ENCODE measurements around the gene FRMD1. TPM values are rescaled to one million over a fixed set of nuclear protein-coding genes. Genes with fewer than 3 reads are reported as not detected.
A peak's percentile ranks its signal among the peaks of the same experiment; 100 is the strongest.

FRMD1 gene
- total RNA-seq, 6 experiments from 2014 or later: 0.07 to 0.23 (median 0.12) TPM; not detected in 1

- intact Hi-C loops (cut with DNase I): no loop called here
- H3K9me3 ChIP-seq: peaks cover 0 to 4% (median 0%) of the 10 kb centered on the region in 4 donors
- DNase-seq (no peak), ATAC-seq (peak in 2 of 4 donors; percentile 32 to 69)
- no peak overlapping the region for H3K27ac ChIP-seq
- no peaks in the 10 kb centered on the region for H3K27me3 ChIP-seq
- no peaks in the 10 kb centered on the region for H3K36me3 ChIP-seq
- TF ChIP-seq POLR2A (IDR thresholded peaks at IDR 0.05): no peak
- TF ChIP-seq, protein P1, sequence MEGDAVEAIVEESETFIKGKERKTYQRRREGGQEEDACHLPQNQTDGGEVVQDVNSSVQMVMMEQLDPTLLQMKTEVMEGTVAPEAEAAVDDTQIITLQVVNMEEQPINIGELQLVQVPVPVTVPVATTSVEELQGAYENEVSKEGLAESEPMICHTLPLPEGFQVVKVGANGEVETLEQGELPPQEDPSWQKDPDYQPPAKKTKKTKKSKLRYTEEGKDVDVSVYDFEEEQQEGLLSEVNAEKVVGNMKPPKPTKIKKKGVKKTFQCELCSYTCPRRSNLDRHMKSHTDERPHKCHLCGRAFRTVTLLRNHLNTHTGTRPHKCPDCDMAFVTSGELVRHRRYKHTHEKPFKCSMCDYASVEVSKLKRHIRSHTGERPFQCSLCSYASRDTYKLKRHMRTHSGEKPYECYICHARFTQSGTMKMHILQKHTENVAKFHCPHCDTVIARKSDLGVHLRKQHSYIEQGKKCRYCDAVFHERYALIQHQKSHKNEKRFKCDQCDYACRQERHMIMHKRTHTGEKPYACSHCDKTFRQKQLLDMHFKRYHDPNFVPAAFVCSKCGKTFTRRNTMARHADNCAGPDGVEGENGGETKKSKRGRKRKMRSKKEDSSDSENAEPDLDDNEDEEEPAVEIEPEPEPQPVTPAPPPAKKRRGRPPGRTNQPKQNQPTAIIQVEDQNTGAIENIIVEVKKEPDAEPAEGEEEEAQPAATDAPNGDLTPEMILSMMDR (IDR thresholded peaks at IDR 0.05): no peak
- H3K4me1 ChIP-seq: no peaks in the 10 kb centered on the region
- no peak overlapping the region for H3K4me3 ChIP-seq
- 42% methylated on average over 3 of the region's 3 CpGs for WGBS (ENCODE audit: insufficient coverage, low coverage, low lambda C conversion rate, missing lambda C conversion rate)
Observed at GRCh38 chr6:168007592-168008338, 71.2 kb downstream of the FRMD1 start.

DNA sequence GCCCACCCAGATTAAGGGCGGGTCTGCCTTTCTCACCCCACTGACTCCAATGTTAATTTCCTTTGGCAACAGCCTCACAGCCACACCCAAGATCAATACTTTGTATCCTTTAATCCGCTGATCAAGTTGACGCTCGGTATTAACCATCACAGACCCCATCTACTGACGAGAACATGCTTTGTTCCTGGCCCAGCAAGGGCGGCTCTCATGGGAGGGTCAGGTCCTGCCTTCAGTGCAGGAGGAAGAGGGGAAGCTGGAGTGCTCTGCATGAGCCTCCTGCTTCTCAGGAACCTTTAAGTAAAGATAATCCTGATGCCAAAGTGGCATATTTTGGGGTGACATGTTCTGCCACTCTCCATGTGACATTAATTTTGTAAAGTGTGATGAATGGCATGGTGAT, 73.2 kb downstream of the FRMD1 start:
- Histone ChIP-seq H3K9me3 (no peaks in the 10 kb centered on the region), H3K4me3 (no peak overlapping the region), H3K36me3 (no peaks in the 10 kb centered on the region), H3K4me1 (no peaks in the 10 kb centered on the region), H3K27me3 (no peaks in the 10 kb centered on the region), H3K27ac (no peak overlapping the region)
- ATAC-seq (no peak), DNase-seq (no peak)
- TF ChIP-seq, protein P1 (IDR thresholded peaks at IDR 0.05): no peak
- TF ChIP-seq POLR2A (IDR thresholded peaks at IDR 0.05): no peak
- whole genome bisulfite sequencing (ENCODE audit: insufficient coverage, low coverage, low lambda C conversion rate, missing lambda C conversion rate): 89% methylated on average over 5 of the region's 6 CpGs
- intact Hi-C loops (cut with DNase I): no loop called here

DNA sequence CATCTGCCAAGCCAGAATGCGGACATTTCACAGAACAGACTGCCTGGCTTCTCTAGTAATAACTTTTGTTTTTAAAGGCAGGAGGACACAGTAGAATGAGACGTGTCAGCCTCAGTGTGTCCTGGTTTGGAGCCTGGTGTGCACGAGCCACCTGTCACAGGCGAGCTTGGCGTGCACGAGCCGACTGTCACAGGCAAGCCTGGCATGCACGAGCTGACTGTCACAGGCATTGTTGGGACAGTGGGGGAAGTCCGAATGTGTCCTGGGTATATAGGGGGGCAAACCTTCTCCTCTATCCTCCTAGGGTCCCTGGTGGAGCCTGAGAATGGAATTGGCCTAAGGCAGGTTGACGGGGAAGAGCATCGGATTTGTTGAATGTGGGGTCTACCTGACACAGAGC, 74.1 kb downstream of the FRMD1 start:
- 93% methylated on average over 6 of the region's 11 CpGs for WGBS (ENCODE audit: insufficient coverage, low coverage, low lambda C conversion rate, missing lambda C conversion rate)
- TF ChIP-seq, protein P1 (IDR thresholded peaks at IDR 0.05): no peak
- TF ChIP-seq POLR2A (IDR thresholded peaks at IDR 0.05): no peak
- DNase-seq (no peak), ATAC-seq (no peak)
- Histone ChIP-seq H3K36me3 (no peaks in the 10 kb centered on the region), H3K4me1 (no peaks in the 10 kb centered on the region), H3K9me3 (no peaks in the 10 kb centered on the region), H3K27ac (no peak overlapping the region), H3K27me3 (no peaks in the 10 kb centered on the region), H3K4me3 (no peak overlapping the region)
- intact Hi-C loops (cut with DNase I): no loop called here

DNA sequence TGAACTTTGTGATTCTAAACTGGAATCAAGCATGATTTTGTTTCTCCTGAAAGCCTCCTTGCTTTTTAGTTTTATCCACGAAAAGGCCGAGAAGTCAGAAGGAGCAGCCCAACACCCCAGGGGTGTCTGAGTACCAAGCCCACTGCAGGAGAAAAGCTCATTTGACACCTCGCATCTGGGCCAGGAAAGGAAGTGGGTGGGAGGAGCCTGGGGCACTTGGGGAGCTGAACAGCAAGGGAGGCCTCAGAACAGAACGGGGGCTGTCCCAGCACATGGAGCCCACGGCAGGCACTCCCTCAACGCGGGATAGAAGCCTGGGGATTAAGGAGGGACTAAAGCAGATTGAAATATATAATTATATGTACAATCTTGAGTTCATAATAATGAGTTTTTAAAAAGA, 75.0 kb downstream of the FRMD1 start:
- intact Hi-C loops (cut with DNase I): no loop called here
- ATAC-seq (no peak), DNase-seq (no peak)
- Histone ChIP-seq H3K36me3 (no peaks in the 10 kb centered on the region), H3K27ac (no peak overlapping the region), H3K4me3 (no peak overlapping the region), H3K4me1 (no peaks in the 10 kb centered on the region), H3K27me3 (no peaks in the 10 kb centered on the region), H3K9me3 (no peaks in the 10 kb centered on the region)
- TF ChIP-seq, protein P1 (IDR thresholded peaks at IDR 0.05): no peak
- TF ChIP-seq POLR2A (IDR thresholded peaks at IDR 0.05): no peak
- WGBS (ENCODE audit: insufficient coverage, low coverage, low lambda C conversion rate, missing lambda C conversion rate): 72% methylated on average over 7 of the region's 7 CpGs

Other genes starting within 250 kb of the FRMD1 start
- under 1 TPM in 1 of 6 experiments, not detected in 5; 0.15 TPM for gene KIF25, start 81.5 kb downstream of the FRMD1 start, total RNA-seq
- gene DACT2, start 240.6 kb upstream of the FRMD1 start, total RNA-seq: under 1 TPM in 5 of 6 experiments, not detected in 1; 0.29 to 0.99 (median 0.86) TPM

Data from right lobe of liver (tissue), 6 donors.